ENCODE results near the gene CDH16.

CDH16 gene

DNA sequence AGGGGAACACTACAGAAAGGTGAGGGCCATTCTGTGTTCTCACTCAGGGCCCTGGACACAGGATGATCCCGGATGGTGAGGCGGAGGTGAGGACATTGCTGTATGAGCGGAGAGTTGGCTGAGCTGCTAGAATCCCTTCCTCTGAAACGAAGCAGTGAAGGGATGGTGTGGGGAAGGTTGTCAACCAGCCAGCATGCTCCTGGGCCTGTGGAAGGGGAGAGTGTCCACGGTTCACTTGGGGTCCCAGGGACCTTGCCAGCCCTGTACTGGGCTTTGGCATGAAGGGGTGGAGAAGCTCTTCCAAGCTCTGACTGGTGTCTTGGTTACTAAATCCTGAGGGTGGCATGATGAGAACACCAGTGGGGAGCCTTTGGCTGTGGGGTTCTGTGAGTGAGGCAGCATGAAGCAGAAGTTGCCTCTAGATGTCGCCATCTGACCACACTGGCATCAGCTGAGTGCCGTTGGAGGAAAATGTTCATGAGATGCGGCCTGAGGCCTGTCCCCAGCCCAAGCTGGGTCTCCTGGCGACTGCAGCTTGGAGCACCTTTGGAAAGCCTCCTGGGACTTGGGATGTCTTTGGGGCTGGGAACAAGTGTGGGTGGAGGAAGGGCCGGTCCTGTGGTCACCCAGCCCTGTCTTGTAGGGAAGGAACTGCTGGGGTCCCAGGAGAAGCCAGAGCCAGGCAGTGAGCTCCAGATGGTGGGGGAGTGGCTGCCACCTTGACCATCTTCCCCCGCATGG lies 23.6 kb downstream of the CDH16 start:
- DNase-seq (ENCODE audit: low spot score) = peak; percentile 93

DNA sequence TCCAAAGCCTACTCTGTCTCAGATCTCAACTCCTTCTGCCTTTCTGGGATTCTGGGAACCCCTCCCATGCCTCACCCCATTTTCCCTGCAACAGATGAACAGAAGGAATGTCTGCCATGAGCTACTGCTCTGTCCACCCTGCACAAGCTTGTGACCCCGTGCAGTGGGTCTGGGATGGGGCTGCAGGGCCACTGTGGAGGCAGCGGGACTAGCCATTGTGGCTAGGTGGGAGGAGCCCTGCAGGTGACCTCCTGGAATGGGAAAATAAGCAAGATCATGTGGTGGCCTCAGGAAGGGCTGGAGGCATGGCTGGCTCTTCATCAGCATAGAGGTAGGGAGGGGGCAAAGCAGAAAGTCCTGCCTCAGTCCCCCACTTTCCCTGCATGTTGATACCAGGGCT lies 24.6 kb downstream of the CDH16 start:
- DNase-seq (ENCODE audit: low spot score) = no peak

GRCh38 chr16:66891797-66892196 lies 26.9 kb downstream of the CDH16 start:
- DNase-seq (ENCODE audit: low spot score) = no peak

- DNase-seq (ENCODE audit: low spot score) = no peak
Measured at GRCh38 chr16:66891360-66891759, 27.3 kb downstream of the CDH16 start.

DNA sequence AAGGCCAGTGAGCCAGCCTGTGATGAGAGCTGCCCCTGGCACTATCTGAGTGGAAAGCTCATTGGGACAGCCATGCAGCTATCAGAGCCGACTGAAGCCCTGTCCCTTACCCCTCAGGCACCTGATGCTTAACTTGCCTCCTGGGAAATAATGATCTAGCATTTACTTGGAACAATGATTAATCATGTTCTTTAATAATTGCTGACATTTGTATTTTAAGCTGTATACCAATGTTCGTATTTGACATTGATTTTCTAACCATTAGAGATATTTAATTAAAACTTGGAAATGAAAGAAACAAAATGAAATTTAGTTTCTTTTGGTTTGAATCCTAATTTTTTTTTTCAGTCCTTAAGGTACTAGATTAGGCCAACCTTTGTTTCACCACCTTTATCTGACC lies 27.9 kb downstream of the CDH16 start:
- no peak for DNase-seq (ENCODE audit: low spot score)

GRCh38 chr16:66889622-66890021 lies 29.1 kb downstream of the CDH16 start:
- no peak for DNase-seq (ENCODE audit: low spot score)

DNA sequence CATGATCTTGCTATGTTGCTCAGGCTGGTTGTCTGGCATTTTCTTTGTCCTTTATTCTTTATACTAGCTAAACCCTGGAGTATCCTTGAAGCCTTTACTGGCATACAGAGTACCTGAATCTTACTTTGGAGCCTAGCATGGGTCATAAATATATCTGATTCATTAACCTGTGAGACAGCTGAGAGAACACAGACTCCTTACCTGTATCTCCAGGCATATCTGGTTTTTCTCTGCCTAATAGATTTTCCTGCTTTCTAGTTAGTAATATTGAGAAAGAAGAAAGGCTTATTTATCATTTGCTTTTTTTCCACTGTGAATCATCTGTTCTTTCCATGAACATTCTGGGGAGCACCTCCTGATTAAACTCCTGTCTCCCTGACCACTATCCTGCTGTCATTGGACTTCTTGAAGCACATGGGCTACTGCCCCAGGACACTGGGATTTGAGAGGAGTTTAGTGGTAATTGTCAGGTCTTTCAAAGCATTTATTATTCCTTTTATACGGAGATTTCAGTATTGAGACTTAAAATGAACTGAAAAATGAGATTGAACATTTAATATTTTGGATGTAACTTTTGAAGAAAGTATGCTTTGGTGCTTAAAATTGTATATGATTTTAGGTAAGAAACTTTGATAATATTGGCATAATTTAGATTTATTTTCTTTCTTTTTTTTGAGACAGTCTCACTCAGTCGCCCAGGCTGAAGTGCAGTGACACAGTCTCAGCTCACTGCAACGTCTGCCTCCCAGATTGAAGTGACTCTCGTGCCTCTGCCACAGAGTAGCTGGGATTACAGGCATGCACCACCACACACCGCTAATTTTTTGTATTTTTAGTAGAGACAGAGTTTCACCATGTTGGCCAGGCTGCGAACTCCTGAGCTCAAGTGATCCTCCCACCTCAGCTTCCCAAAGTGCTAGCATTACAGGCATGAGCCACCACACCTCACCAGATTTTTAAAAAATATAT lies 29.8 kb downstream of the CDH16 start:
- no peak for DNase-seq (ENCODE audit: low spot score)

- DNase-seq (ENCODE audit: low spot score) = no peak
Measured at GRCh38 chr16:66886914-66887313, 31.8 kb downstream of the CDH16 start.

DNA sequence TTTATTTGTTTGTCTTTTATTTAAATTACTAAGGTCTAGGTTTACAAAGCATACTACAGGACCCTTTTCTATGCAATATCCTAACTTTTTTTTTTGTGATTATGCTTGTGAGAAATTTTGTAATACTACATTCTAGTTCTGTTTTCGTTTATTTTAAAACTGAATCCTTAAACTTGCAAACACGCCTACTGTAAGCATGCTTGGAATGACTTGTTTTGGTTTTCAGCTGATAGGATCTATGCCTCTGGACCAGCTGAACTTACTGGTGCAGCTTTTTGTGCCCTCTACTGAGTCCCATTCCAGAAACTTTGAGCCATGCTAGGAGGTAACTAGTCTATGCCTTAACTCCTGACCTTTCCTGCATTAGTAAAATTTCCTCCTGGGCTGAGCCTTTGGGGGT lies 32.4 kb downstream of the CDH16 start:
- DNase-seq (ENCODE audit: low spot score) = no peak

DNA sequence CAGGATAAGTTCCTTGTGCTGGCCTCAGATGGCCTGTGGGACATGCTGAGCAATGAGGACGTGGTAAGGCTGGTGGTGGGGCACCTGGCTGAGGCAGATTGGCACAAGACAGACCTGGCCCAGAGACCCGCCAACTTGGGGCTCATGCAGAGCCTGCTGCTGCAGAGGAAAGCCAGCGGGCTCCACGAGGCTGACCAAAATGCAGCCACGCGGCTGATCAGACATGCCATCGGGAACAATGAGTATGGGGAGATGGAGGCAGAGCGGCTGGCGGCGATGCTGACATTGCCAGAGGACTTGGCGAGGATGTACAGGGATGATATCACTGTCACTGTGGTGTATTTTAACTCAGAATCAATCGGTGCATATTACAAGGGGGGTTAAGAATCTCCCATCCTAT lies 33.2 kb downstream of the CDH16 start:
- no peak for DNase-seq (ENCODE audit: low spot score)

DNA sequence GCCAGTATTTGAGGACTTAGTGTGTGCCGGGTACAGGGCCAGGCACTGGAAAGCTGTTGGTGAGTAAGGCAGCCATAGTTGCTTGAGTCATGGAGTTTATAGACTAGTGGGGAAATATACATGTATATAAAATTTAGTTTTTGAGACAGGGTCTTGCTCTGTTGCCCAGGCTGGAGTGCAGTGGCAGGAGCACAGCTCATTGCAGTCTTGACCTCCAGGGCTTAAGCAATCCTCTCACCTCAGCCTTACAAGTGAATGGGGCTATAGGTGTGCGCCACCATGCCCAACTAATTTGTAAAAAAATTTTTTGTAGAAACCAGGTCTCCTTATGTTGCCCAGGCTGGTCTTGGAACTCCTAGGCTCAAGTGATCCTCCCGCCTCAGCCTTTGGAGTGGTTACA lies 36.0 kb downstream of the CDH16 start:
- DNase-seq (ENCODE audit: low spot score) = no peak

GRCh38 chr16:66881964-66882508 lies 36.6 kb downstream of the CDH16 start:
- no peak for DNase-seq (ENCODE audit: low spot score)

- no peak for DNase-seq (ENCODE audit: low spot score)
Measured at GRCh38 chr16:66881560-66881959, 37.1 kb downstream of the CDH16 start.

DNA sequence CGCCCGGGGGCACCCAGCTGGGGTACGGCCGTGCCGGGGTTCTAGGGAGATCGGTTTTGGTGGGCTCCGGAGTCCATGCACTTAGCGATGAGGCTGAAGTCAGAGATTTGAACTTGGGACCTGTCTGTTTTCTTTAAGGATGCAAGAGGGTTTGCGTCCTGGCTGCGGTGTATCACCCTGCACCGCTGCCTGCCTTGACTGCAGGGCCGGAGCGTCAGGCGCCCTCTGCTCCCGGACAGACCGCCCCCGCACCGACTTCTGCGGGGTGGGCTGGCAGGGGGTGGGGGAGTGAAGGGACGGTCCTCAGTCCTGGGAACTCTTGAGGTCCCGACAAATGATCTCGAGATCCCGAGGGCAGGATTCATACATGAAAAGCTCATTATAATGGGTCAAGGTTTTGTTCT lies 37.7 kb downstream of the CDH16 start:
- DNase-seq (ENCODE audit: low spot score) = no peak

- peak; percentile 99 for DNase-seq (ENCODE audit: low spot score)
Measured at GRCh38 chr16:66880288-66881013, 38.2 kb downstream of the CDH16 start, which contains the start of gene PDP2. Gene PDP2 (plus strand): TSS chr16:66880515. CDS start chr16:66884285, 3,770 bp downstream.

DNA sequence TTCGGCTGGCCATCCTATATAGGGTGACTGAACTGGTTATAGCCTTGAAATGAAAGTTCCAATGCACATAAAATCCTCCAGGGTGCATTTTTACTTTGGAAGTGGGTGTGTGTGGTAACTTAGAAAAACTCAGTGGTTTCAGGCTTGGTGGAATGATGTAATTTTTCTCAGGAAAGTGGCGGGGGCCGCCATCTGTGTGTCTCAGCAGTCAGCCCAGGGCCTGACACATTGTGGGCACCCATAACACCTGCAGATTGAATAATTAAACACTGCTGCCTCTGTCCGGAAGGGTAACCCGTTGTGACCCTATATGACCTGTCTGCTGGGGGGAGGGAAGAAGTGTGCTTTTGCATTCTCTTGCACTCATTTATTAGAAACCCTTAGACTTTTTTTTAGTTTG lies 40.6 kb downstream of the CDH16 start:
- DNase-seq (ENCODE audit: low spot score) = no peak

- peak; percentile 36 for DNase-seq (ENCODE audit: low spot score)
Measured at GRCh38 chr16:66874079-66874775, 44.5 kb downstream of the CDH16 start.

DNA sequence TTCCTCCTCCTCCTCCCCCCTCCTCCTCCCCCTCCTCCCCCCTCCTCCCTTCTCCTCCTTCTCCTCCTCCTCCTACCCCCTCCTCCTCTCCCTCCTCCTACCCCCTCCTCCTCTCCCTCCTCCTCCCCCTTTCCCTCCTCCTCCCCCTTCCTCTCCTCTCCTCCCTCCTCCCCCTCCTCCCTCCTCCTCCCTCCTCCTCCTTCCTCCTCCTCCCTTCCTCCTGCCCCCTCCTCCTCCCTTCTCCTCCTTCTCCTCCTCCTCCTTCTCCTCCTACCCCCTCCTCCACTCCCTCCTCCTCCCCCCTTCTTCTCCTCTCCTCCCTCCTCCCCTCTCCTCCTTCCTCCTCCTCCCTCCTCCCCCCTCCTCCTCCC lies 45.0 kb downstream of the CDH16 start:
- DNase-seq (ENCODE audit: low spot score) = no peak

DNA sequence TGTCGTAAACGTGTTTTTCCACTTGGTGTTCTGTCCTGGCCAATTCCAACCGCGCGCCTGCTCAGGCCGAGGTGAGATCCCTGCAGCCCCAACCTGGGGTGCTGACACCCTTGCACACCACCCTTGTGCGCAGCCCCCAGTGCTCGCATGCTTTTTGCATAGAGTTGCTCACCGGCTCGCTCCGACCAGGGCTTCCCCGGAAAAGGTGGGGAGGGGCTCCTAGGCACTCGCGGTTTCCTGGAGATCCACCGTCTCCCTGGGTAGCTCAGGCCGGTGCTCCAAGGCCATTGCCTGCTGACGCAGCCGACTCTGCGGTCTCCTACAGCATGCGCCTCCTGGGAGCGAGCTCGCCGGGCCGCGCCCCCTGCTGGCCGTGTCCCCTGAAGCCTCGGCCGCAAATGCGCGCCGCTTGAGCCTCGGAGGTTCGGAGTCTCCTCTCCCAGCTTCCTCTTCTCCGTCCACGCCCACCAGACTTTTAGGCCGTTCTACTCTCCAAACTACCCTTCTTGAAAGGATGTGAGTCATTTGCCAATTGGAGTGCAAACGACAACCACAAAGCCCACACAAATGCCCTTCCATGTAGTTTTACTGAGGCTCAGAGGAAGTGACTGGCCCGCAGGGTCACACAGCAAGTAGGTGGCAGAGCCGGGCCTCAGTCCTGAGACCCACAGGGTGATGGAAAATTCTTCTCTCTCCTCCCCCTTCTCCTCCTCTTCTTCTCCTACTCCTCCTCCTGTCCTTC lies 45.6 kb downstream of the CDH16 start:
- DNase-seq (ENCODE audit: low spot score) = peak; percentile 87

- no peak for DNase-seq (ENCODE audit: low spot score)
Measured at GRCh38 chr16:66872559-66872942, 46.1 kb downstream of the CDH16 start.

DNA sequence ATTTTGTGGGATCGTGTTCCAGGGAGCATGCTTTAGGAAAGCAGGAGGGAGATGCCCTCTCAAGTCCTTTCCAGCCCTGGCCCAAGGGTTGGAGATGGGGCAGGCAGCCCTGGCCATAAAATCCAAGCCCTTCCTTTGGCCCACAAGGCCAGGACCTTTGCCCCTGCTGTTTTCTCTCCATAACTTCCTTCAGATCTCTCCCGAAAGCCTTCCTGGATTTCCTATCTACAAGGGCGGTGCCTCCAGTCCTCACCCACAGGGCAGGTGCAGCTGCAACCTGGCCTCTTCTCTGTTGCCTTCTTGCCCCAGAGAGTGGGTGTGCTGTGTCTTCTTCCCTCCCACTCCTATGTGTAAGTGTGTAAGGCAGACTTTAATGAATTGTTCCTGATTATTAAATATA lies 46.8 kb downstream of the CDH16 start:
- no peak for DNase-seq (ENCODE audit: low spot score)
